Natural killer cell treated with Interleukin-12 subunit alpha and Interleukin-12 subunit beta and Interleukin-15 and Interleukin-18, amount 100 ng/mL, for 72 hours (primary cell): ENCODE results near the gene DLG2. TPM values are rescaled to one million over a fixed set of nuclear protein-coding genes. Genes with fewer than 3 reads are reported as not detected.
"Not testable (repeated sequence)": the region's sequence is repeated elsewhere in the genome, so short reads cannot be mapped to it uniquely, and the experiment has no call there.

Experiments
- ATAC-seq, 2 donors: fragments of 150-1000 bp; cut with Tn5 transposase in 1 of 2; sonication (Bioruptor Pico), chemical (Tn5 transposase) in 1 of 2; 2 replicates each; pipeline ENCODE4 v1.10.0; 2021
- DNase-seq: peaks from one replicate; pipeline ENCODE4 v3.0.0; 2022; ENCODE audit warnings: low spot score
- H3K27ac Mint-ChIP-seq, 2 donors: 1 replicate in 1 of 2; 2 replicates in 1 of 2; pipeline ENCODE4 v1.8.0; 2022; ENCODE audit warnings: mixed read lengths in 2 of 2, mild to moderate bottlenecking in 1 of 2, moderate library complexity in 1 of 2
- H3K27me3 Mint-ChIP-seq, 2 donors: 1 replicate in 1 of 2; 2 replicates in 1 of 2; pipeline ENCODE4 v1.8.0; 2022; ENCODE audit warnings: mixed read lengths in 2 of 2
- H3K36me3 Mint-ChIP-seq: one replicate; pipeline ENCODE4 v1.8.0; 2022; ENCODE audit warnings: mixed read lengths
- H3K4me1 Mint-ChIP-seq, 2 donors: 1 replicate in 1 of 2; 2 replicates in 1 of 2; pipeline ENCODE4 v1.8.0; 2022; ENCODE audit warnings: low read depth in 2 of 2, mixed read lengths in 2 of 2, mild to moderate bottlenecking in 1 of 2
- H3K4me3 Mint-ChIP-seq: one replicate; pipeline ENCODE4 v1.8.0; 2022; ENCODE audit warnings: mixed read lengths
- H3K9me3 Mint-ChIP-seq: 2 replicates; pipeline ENCODE4 v1.8.0; 2022; ENCODE audit warnings: mixed read lengths
- total RNA-seq, 2 donors: library from RNA; stranded (reverse); gene quantifications; one replicate each; pipeline ENCODE4 v1.2.3, GENCODE V29; 2022

The DLG2 gene
- total RNA-seq, 2 donors from 2014 or later: 1.1 to 1.7 TPM

DNA sequence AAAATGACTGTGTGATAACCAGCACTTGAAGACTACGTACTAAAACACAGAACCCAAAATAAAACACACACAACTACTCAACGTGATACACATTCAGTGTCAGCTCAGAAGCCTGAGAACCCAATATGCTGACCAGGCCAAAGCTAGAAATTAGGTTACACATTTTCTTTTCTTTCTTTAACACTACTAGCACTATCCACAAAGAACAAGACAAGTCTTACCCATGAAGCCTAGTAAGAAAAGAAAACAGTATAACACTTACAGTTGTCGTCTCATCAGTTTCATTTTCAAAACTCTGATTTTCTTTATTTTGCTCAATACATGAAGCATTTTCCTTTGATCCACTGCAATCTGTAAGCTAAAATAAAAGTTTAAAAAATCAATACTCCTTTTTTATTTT, 472.9 kb downstream of the DLG2 start:
- ATAC-seq: no peak
- H3K4me3 Mint-ChIP-seq: no peak overlapping the region
- H3K27ac Mint-ChIP-seq: no peak overlapping the region

DNA sequence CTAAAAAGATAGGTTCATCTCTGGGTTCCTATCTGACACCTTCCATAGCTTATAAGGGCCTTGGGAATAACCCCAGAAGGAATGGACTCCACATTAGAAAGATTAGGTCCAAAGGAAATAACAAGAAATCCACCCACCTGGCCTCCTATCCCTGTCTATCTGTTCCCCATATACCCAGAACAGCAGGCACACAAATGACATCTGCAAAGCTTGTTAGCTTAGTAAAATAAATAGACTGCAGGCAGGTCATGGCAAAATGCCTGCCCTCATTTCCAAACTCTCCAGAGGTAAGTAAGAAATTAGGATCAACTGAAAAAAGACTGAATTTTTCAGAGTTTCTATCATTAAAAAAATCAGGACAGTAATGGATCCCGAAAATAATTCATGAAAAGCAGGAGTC, 489.5 kb downstream of the DLG2 start:
- no peak for DNase-seq
- Mint-ChIP-seq H3K4me1 (no peaks in the 10 kb centered on the region), H3K9me3 (peaks cover 22% of the 10 kb centered on the region), H3K27me3 (no peaks in the 10 kb centered on the region), H3K27ac (no peak overlapping the region), H3K4me3 (no peak overlapping the region), H3K36me3 (no peaks in the 10 kb centered on the region)
- no peak for ATAC-seq

More for the DNA sequence above, 472.9 kb downstream of the DLG2 start:
- no peaks in the 10 kb centered on the region for H3K36me3 Mint-ChIP-seq
- H3K27me3 Mint-ChIP-seq: no peaks in the 10 kb centered on the region
- no peak for DNase-seq
- no peaks in the 10 kb centered on the region for H3K4me1 Mint-ChIP-seq
- peaks cover 23% of the 10 kb centered on the region for H3K9me3 Mint-ChIP-seq

DNA sequence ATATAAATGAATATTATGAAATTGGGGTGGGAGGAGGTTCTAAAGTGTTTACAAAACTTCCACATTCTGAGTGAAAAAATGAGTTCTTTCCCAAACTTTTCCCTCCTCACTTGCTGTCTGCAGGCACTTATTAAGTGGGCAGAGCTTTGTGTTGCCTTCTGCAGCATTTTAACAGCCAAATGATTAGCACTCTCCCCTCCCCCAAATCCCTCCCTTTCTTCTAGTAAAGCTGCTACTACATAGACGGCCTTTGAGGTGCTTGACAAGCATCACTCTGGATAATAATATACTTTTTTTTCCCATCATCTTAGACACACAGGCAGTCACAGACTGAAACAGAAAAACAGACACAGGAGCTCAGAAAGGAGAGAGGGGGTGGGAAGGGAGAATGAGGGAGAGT, 493.5 kb downstream of the DLG2 start:
- peaks cover 16% of the 10 kb centered on the region for H3K9me3 Mint-ChIP-seq
- H3K36me3 Mint-ChIP-seq: no peaks in the 10 kb centered on the region
- DNase-seq: no peak
- no peak for ATAC-seq
- no peaks in the 10 kb centered on the region for H3K27me3 Mint-ChIP-seq
- H3K4me3 Mint-ChIP-seq: no peak overlapping the region
- H3K27ac Mint-ChIP-seq: no peak overlapping the region
- H3K4me1 Mint-ChIP-seq: no peaks in the 10 kb centered on the region

DNA sequence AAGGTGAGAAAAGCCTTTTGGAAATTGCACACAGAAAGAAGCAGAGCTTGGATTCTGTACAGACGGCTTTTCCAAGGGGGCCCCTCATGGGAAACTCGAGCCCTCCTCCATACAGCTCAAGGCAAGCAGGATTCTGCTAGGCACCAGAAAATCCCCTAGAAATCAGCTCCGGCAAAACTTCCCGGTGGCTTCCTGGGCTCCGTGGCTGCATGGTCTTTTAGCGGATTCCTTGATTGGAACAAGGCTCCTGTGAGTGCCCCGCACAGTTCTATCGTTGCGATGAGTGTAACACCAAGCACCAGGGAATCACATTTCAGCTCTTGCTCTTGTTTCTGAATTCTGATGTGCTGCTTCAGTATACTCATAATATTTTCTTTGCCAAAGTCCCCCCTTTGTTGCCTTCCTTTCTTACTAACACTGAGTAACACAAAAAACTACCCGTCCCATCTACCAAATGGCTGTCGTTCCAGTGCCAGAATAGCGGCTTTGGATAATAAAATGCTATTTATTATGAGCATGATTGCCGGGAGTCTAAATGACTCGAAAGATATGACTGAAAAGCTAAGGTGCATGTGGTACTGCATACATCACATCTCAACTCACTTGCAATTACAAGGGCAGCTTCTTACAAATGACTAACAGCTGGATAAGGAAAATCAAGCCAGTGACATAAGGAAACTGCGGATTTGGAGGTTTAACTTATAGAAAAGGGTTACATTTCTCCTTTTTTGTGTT, 494.1 kb downstream of the DLG2 start:
- Mint-ChIP-seq H3K4me3 (no peak overlapping the region), H3K4me1 (no peaks in the 10 kb centered on the region), H3K9me3 (peaks cover 14% of the 10 kb centered on the region), H3K27ac (no peak overlapping the region), H3K36me3 (no peaks in the 10 kb centered on the region), H3K27me3 (no peaks in the 10 kb centered on the region)
- ATAC-seq (no peak), DNase-seq (no peak)

DNA sequence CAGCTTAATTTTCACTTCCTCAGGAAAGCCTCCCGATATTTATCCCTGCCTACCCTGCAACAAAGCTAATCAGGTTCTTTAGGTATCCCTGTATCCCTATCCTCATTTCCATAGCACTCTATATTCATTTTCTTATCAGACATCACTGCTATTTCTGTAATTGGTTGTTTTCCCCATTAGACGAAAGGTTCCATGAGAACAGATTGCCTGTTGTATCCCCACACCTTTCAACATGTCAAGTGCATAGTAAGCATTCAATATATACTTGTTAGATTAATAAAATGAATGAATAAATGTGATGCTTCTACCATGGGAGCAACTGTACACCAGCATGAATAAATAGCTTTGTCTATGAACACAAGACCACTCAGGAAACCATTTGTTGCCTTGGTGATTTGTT, 499.8 kb downstream of the DLG2 start:
- no peak overlapping the region for H3K27ac Mint-ChIP-seq
- ATAC-seq (no peak), DNase-seq (no peak)
- peaks cover 19% of the 10 kb centered on the region for H3K9me3 Mint-ChIP-seq
- H3K36me3 Mint-ChIP-seq: no peaks in the 10 kb centered on the region
- no peaks in the 10 kb centered on the region for H3K4me1 Mint-ChIP-seq
- no peak overlapping the region for H3K4me3 Mint-ChIP-seq
- H3K27me3 Mint-ChIP-seq: no peaks in the 10 kb centered on the region

DNA sequence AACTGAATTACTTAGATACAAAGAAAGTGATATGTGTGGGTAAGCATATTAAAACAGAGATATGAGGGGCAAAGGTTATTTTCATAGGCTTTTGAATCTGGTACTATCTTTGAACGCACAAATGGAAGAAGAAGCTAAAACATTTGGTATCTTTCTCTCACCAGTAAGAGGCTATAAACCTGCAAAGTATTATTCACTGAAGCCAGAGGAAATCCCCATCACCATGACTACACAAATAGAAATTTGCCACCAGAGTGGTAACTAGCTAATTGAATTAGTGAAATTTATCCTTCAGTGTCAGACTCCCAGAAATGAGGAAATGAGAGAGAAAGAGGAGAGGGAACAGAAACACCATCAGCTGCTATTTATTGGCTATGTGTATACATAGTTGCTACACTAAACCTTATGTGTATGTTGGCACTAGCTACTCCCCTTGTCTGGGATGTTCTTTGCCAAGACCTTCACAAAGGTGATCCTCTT, 503.4 kb downstream of the DLG2 start:
- no peak overlapping the region for H3K27ac Mint-ChIP-seq
- peaks cover 18% of the 10 kb centered on the region for H3K9me3 Mint-ChIP-seq
- ATAC-seq: no peak
- no peak overlapping the region for H3K4me3 Mint-ChIP-seq
- no peaks in the 10 kb centered on the region for H3K36me3 Mint-ChIP-seq
- no peaks in the 10 kb centered on the region for H3K27me3 Mint-ChIP-seq
- no peak for DNase-seq
- H3K4me1 Mint-ChIP-seq: no peaks in the 10 kb centered on the region

DNA sequence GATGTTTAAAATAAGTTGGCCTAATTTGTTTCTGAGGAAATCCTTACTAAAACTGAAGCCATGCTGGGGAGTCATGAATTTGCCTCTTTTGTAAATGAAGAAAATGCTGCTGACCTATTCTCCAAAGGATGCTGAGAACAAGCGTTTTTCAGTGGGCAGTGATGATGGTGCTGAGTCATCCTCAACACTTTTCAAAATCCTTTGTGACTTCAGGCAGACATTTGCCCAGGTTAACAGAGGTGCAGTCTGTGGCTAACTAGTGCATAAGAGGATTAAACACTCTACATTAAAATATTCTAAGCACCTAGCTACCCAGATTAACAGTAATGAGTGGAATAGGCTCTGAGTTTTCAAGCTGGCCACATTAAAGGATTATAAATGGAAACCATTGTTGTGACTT, 509.0 kb downstream of the DLG2 start:
- Mint-ChIP-seq H3K4me3 (no peak overlapping the region), H3K4me1 (no peaks in the 10 kb centered on the region), H3K9me3 (peaks cover 12% of the 10 kb centered on the region), H3K36me3 (no peaks in the 10 kb centered on the region), H3K27me3 (no peaks in the 10 kb centered on the region), H3K27ac (no peak overlapping the region)
- ATAC-seq: no peak
- no peak for DNase-seq

DNA sequence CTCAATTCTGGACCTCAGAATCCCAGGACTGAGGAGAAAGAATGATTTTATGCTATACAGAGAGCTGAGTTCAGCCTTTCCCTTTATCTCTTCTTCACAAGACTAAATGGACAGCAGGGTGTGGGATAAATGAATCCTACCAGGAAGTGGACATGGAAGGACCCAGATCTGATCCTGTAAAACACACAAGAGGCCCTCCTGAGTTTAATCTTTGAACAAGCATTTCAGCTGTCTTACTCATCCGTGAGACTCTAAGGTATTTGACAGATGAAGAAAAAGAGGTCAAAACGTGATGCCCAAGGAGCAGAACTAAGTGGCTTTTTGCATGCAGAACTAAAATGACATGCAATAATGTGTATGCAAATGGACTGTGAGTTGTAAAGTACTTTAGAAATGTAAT, 511.3 kb downstream of the DLG2 start:
- H3K9me3 Mint-ChIP-seq: peaks cover 6% of the 10 kb centered on the region
- H3K27ac Mint-ChIP-seq: no peak overlapping the region
- no peak overlapping the region for H3K4me3 Mint-ChIP-seq
- ATAC-seq (no peak), DNase-seq (no peak)
- H3K27me3 Mint-ChIP-seq: no peaks in the 10 kb centered on the region
- H3K36me3 Mint-ChIP-seq: no peaks in the 10 kb centered on the region
- H3K4me1 Mint-ChIP-seq: no peaks in the 10 kb centered on the region

DNA sequence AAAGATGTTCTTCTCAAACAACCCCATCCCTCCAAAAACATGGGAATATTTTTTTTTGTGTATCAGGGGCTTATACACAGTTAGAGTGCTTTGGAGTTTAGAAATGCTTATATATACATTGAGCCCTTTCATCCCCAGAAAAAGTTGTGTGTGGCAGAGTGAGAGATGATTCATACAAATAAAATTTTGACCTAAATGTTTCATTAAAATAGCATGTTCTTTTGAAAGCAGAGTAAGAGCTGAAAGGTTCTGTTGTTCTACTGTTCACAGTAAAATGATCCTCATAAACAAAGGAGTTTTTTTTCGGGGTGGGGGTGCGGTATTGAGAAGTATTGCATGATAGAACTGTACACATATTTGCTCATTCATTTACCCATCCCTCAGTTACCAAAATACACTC, 512.4 kb downstream of the DLG2 start:
- no peaks in the 10 kb centered on the region for H3K4me1 Mint-ChIP-seq
- DNase-seq (no peak), ATAC-seq (no peak)
- H3K27ac Mint-ChIP-seq: no peak overlapping the region
- no peaks in the 10 kb centered on the region for H3K27me3 Mint-ChIP-seq
- H3K9me3 Mint-ChIP-seq: peaks cover 9% of the 10 kb centered on the region
- H3K4me3 Mint-ChIP-seq: no peak overlapping the region
- H3K36me3 Mint-ChIP-seq: no peaks in the 10 kb centered on the region

DNA sequence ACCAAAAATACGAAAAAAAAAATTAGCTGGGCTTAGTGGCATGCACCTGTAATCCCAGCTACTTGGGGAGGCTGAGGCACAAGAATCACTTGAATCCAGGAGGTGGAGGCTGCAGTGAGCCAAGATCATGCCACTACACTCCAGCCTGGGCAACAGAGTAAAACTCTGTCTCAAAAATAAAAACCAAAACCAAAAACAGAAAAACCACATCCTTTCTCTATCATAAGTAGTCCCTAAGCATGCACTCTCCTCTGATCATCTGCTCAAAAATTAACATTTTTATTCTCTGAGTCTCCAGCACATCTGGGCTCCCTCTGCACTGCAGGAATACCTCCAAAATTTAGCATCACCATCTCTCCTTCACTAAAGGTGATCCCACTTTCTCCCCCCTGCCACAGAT, 516.9 kb downstream of the DLG2 start:
- not testable (repeated sequence) for H3K36me3 Mint-ChIP-seq, DNase-seq, H3K27me3 Mint-ChIP-seq, H3K4me3 Mint-ChIP-seq, ATAC-seq, H3K27ac Mint-ChIP-seq, H3K4me1 Mint-ChIP-seq
- peaks cover 14% of the 10 kb centered on the region for H3K9me3 Mint-ChIP-seq

DNA sequence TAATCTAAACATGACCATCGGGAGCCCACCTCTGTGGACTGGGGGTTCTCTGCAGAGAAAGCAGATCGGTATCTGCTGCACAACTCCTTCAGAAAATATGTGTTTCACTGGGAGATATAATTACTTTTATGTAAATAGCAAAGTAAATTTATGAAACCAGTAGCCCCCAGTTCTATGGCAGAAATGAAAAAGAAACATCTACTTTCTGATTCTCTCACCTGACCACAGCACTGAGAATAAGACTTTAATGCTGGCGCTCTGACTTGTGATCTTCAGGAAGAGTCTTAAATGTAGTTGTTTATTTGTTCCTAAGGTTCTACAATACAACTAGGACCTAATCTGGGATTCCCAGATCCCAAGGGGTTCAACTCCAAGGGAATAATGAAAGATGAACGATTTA, 518.0 kb downstream of the DLG2 start:
- Mint-ChIP-seq H3K4me3 (no peak overlapping the region), H3K9me3 (peaks cover 20% of the 10 kb centered on the region), H3K27me3 (no peaks in the 10 kb centered on the region), H3K36me3 (peaks cover 10% of the 10 kb centered on the region), H3K27ac (no peak overlapping the region), H3K4me1 (no peaks in the 10 kb centered on the region)
- ATAC-seq (no peak), DNase-seq (no peak)

DNA sequence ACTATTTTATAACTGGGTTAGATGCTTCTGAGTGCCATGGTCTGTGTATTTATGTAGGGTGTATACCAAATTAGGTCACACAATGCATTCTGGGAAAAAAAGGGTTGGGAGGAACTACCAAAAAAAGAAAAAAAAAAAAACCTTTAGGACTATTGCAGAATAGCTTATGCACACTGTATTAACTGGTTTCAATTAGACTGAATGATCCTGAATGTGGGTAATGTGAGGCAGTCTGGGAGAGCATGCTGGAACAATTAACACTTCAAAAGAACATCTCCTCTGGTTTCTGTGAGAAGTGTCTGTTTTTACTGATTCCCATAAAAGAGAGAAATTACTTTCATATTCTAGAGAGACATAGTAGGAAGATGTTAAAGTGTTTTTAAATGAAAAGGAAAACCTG, 521.3 kb downstream of the DLG2 start:
- Mint-ChIP-seq H3K36me3 (peaks cover 16% of the 10 kb centered on the region), H3K9me3 (peaks cover 21% of the 10 kb centered on the region), H3K4me1 (no peaks in the 10 kb centered on the region), H3K27ac (no peak overlapping the region), H3K4me3 (no peak overlapping the region), H3K27me3 (no peaks in the 10 kb centered on the region)
- DNase-seq (no peak), ATAC-seq (no peak)

DNA sequence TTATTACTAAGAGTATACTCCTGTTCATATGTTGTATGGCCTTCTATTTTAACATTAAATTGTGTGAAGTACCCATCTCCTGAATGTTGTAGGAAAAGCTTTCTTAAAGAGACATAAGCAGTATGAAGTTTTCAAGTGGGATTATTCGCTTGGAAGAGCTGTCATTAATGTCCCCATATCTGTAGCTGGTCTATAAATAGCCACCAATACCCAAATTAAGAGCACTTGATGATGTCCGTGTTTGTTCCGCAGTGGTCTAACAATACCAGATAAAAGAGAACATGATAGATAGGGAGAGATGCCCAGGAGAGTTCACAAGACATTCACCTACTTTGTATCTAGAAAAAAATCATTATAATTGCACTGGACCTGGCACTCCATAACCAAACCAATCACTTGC, 527.6 kb downstream of the DLG2 start:
- H3K36me3 Mint-ChIP-seq: peaks cover 12% of the 10 kb centered on the region
- H3K4me3 Mint-ChIP-seq: no peak overlapping the region
- no peaks in the 10 kb centered on the region for H3K4me1 Mint-ChIP-seq
- H3K27me3 Mint-ChIP-seq: no peaks in the 10 kb centered on the region
- H3K9me3 Mint-ChIP-seq: peaks cover 24% of the 10 kb centered on the region
- no peak for DNase-seq
- no peak for ATAC-seq
- H3K27ac Mint-ChIP-seq: no peak overlapping the region

DNA sequence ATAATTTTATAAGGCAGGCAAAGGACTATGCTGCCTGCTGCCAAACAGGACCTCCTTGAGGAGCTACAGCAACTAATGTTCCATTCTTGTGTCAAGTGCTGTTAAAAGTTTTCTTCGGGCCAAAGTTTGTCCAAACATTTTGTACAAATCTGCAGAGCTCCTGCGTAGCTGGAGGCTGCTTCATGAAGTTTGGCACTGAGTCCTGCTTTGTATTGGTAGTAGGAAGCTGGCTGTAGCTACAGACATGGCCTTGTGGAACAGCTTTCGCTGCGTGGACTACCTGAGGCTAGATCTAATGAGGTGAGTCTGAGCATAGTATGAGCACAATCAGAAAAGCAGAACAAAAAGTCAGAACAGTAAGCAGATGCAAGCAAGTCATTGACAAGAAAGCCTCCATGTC, 528.1 kb downstream of the DLG2 start:
- Mint-ChIP-seq H3K4me3 (no peak overlapping the region), H3K9me3 (peaks cover 19% of the 10 kb centered on the region), H3K4me1 (no peaks in the 10 kb centered on the region), H3K27me3 (no peaks in the 10 kb centered on the region), H3K36me3 (peaks cover 12% of the 10 kb centered on the region), H3K27ac (no peak overlapping the region)
- ATAC-seq (no peak), DNase-seq (no peak)

DNA sequence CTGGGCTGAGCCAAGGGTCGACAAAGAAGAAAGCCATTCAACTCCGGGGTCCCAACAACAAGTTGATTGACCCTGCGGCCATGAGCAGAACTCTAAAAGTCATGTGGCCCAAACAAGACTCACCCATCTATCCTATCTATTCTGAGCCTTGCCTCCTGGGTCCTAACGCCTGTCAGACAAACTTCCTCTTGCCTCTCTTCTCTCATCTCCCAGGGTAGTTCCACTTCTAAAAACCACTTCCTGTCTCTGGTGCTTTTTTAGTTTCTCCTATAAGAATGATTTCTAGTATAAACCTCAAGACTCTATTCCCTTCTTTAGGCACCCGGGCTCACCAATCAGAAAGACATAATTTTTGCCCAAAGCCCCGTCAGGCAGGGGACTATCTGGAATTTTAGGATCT, 530.2 kb downstream of the DLG2 start:
- Mint-ChIP-seq H3K4me3 (no peak overlapping the region), H3K27ac (no peak overlapping the region), H3K27me3 (no peaks in the 10 kb centered on the region), H3K9me3 (peaks cover 19% of the 10 kb centered on the region), H3K36me3 (peaks cover 6% of the 10 kb centered on the region), H3K4me1 (no peaks in the 10 kb centered on the region)
- ATAC-seq (no peak), DNase-seq (no peak)
